Right kidney (tissue), 9 donors: ENCODE data around the gene IFNA4.
"Not testable (repeated sequence)": the region's sequence is repeated elsewhere in the genome, so short reads cannot be mapped to it uniquely, and the experiment has no call there.

Experiments
- DNase-seq: peaks from one replicate; pipeline ENCODE4 v3.0.0-alpha.2; 2016
- long read RNA-seq, 8 donors: transcript quantifications; one replicate each; lab custom pipeline, GENCODE V29; 2026

IFNA4 gene
- long read RNA-seq, donor 1, result 0 reads
- long read RNA-seq, donor 2, result 0 reads
- long read RNA-seq, donor 3, result 0 reads
- long read RNA-seq, donor 4, result 0 reads
- long read RNA-seq, donor 5, result 0 reads
- long read RNA-seq, donor 6, result 0 reads
- long read RNA-seq, donor 7, result 0 reads
- long read RNA-seq, donor 8, result 0 reads

DNA sequence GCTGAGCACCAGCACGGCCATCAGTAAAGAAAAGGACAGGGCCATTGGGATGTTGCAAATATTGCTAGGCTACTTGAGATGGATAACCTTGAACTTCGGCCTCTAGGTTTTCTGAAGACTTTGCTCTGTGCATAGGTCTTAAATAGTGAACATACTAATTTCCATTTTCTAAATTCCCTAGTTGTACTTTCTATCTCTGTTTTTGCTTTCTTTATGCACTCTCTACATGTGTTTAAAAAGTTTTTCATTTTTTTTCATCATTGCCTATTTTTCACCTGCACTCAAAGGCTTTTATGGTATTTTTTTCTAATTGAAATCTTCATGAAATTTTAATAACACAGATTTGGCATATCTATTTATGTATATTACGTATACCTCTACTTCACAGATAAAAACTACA is at the start of gene IFNA4:
Gene IFNA4, minus strand, starts transcription at position 101 of the 400 bp plus-strand sequence. Its CDS starts 56 bp downstream, at position 45.
- not testable (repeated sequence) for DNase-seq

DNA sequence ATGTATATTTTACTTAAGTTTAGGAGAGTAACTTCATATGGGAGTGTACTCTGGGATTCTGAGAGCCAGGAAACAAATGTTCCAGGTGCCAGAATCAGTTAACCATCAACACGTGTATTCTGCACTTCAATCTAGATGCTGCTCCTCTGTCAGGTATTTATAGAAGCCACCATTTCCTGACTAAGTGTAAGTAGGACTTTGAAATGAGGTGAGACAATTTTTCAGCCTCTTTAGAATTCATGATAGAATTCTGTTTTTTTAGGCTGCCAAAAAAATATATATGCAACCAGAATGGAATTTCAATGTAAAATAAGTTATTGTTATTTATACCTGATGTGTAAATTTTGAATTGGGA is 49.0 kb upstream of the IFNA4 start:
- DNase-seq, result not testable (repeated sequence)

DNA sequence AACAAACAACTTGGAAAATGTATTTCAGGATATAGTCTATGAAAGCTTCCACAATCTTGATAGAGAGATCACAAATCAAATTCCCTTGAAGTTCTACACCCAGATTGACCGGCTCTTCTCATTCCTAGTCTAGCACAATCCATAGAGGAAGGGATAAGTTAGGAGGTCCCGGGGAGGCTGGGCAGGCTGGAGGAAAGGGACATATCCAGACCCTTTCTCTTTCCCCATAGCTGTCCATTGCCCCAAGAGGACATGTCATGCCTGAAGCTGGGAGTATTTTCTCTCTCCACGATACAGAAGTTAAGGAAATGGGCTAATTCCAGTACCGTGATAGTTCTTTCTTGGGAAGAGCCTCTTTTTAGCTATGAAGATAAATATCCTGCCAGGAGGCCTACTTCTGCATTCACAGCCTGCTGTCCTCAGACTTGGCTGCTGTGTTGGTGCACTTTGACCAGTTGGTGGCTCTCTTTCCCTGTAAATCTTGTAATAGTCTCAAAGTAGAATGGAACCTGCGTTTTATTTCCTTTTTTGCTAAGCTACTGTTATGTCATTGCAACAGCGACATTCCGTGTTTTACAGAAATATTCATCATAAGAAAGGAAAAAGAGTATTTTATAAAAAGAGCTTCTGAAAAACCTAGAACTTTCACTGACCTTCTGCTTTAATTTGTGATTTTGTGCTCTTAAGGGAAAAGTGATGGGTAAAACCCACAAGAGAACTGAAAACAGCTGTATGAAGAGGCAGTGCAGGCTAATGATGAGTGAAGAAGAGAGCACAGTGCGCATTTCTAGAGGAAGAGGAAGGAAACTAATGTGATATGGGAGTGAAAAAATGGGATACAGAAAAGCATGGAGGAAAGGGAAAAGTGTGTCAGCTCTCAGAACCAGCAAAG is 48.3 kb upstream of the IFNA4 start:
- not testable (repeated sequence) for DNase-seq

DNA sequence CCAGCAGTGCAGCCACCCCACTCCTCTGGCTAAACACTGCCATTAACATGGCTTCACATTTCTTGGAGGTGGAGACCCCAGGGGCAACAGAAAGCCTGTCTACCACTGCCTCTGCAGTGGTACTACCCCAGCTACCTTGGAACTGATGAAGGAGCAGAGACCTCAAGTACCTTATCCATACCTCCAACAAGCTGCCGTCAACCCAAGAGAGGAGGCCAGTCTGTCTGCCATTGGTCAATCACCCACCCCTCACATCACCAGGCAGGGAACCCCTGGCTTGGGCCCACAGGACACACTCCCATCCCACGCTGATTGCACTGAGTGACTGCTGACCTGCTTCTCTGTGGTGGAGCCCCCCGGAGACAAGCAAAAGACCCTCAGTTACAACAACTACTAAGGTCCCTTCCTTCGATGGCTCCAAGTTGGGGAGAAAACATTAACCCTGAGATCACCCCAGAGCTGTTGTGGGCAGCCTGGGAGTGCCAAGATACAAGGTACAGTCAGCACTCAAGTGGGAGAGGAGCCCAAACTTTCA is 46.8 kb upstream of the IFNA4 start:
- DNase-seq, result no peak

DNA sequence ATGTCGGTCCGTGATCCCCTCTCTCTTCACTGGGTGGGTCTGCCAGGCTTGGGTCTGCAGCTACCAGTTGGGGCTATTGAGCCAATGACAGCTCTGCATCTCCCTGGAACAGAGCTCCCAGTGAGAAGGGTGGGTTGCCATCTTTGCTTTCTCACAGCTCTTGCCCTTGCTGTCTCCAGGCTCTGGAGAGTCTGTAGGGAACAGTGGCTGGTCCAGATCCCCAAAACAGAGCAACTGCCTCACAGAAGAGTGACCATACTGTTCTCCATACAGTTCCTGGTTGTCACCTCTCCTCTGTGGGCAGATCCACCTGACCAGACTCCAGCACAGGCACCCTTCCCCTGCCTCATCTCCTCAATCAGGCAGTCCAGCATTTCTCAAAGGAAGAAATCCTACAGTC is 45.9 kb upstream of the IFNA4 start:
- DNase-seq, result no peak

DNA sequence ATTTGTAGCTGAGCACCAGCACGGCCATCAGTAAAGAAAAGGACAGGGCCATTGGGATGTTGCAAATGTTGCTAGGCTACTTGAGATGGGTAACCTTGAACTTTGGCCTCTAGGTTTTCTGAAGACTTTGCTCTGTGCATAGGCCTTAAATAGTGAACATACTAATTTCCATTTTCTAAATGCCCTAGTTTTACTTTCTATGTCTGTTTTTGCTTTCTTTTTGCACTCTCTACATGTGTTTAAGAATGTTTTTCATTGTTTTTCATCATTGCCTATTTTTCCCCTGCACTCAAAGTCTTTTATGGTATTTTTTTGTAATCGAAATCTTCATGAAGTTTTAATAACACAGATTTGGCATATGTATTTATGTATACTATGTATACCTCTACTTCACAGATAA is 40.7 kb upstream of the IFNA4 start, which contains the start of gene IFNA17:
Gene IFNA17, minus strand, starts transcription at position 101 of the 400 bp plus-strand sequence. Its CDS starts 49 bp downstream, at position 52.
- DNase-seq, result no peak

DNA sequence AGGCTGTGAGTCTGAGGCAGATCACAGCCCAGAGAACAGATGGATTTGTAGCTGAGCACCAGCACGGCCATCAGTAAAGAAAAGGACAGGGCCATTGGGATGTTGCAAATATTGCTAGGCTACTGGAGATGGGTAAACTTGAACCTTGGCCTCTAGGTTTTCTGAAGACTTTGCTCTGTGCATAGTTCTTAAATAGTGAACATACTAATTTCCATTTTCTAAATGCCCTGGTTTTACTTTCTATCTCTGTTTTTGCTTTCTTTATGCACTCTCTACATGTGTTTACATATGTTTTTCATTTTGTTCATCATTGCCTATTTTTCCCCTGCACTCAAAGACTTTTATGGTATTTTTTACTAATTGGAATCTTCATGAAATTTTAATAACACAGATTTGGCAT is 29.8 kb upstream of the IFNA4 start, which contains the start of gene IFNA16:
Gene IFNA16, minus strand, starts transcription at position 101 of the 400 bp plus-strand sequence. Its CDS starts 6 bp downstream, at position 95.
- DNase-seq, result not testable (repeated sequence)

DNA sequence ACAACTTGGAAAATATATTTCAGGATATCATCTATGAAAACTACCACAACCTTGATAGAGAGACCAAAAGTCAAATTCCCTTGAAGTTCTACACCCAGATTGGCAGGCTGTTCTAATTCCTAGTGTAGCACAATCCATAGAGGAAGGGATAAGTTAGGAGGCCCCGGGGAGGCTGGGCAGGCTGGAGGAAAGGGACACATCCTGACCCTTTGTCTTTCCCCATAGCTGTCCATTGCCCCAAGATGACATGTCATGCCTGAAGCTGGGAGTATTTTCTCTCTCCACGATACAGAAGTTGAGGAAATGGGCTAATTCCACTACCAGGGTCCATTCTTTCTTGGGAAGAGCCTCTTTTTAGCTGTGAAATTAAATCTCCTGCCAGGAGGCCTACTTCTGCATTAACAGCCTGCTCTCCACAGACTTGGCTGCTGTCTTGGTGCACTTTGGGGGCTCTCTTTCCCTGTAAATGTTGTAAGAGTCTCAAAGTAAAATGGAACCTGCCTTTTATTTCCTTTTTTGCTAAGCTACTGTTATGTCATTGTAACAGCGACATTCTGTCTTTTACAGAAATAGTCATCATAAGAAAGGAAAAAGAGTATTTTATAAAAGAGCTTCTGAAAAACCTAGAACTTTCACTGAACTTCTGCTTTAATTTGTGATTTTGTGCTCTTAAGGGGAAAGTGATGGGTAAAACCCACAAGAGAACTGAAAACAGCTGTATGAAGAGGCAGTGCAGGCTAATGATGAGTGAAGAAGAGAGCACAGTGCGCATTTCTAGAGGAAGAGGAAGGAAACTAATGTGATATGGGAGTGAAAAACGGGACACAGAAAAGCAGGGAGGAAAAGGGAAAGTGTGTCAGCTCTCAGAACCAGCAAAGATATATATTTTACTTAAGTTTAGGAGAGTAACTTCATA is 26.3 kb upstream of the IFNA4 start:
- not testable (repeated sequence) for DNase-seq

DNA sequence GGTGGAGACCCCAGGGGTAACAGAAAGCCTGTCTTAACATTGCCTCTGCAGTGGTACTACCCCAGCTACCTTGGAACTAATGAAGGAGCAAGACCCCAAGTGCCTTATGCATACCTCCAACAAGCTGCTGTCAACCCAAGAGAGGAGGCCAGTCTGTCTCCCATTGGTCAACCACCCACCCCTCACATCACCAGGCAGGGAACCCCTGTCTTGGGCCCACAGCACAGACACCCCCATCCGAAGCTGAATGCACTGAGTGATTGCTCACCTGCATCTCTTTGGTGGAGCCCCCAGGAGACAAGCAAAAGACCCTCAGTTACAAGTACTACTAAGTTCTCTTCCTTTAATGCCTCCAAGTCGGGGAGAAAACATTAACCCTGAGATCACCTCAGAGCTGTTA is 24.8 kb upstream of the IFNA4 start:
- DNase-seq, result not testable (repeated sequence)

DNA sequence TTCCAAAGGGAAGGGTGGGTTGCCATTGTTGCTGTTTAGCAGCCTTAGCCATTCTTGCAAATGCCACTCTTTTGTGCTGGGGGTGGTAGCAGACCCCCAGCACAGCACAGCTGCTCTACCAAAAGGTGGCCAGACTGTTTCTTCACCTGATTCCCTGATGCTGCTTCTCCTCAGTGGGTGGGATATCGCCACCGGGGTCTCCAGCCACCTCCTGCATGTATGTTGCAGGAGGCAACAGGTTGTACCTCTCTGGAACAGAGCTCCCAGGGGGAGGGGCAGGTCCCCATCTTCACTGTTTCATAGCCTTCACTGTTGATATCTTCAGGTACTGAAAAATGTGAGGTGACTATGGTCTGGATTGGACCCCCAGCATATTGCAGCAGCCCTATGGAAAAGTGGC is 23.4 kb upstream of the IFNA4 start:
- not testable (repeated sequence) for DNase-seq

DNA sequence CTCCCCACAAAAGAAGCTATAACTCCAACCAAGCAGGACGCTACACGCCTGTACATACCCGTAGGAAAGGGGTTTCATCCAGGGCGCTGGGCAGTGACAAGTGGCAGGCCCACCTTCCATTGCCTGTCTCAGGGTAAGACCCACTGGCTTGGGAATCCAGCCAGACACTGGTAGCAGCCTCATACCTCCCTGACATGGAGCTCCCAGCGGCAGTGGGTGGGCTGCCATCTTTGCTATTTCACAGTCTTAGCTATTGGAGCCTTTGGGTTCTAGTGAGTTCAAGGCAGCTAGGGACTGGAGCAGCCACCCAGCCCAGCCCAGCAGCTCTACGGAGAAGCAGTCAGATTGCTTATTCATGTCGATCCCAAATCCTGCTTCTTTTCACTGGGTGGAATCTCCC is 22.9 kb upstream of the IFNA4 start:
- DNase-seq, result no peak

DNA sequence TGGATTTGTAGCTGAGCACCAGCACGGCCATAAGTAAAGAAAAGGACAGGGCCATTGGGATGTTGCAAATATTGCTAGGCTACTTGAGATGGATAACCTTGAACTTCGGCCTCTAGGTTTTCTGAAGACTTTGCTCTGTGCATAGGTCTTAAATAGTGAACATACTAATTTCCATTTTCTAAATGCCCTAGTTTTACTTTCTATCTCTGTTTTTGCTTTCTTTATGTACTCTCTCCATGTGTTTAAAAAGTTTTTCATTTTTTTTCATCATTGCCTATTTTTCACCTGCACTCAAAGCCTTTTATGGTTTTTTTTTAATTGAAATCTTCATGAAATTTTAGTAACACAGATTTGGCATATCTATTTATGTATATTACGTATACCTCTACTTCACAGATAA is 19.7 kb upstream of the IFNA4 start, which contains the start of gene IFNA10:
Gene IFNA10, minus strand, starts transcription at position 101 of the 400 bp plus-strand sequence. Its CDS starts 46 bp downstream, at position 55.
- DNase-seq, result not testable (repeated sequence)

DNA sequence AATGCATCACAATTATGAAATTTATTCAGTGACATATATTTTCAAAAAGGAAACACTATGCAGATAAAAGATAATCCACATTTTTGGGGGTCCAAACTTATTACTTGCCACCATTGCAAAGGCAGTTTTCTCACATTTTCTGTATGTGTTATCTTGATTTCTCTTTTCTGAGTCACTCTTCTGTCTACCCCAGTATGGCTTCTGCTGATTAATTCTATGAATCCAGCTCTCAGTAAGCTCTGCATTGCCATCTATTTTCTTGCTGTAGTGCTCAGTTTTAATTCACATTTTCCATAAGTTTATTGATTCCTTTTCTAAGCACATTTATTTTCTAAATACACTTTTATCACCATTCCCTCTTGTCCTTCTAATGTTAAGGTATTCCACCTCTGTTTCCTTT is 17.8 kb upstream of the IFNA4 start:
- DNase-seq, result no peak

DNA sequence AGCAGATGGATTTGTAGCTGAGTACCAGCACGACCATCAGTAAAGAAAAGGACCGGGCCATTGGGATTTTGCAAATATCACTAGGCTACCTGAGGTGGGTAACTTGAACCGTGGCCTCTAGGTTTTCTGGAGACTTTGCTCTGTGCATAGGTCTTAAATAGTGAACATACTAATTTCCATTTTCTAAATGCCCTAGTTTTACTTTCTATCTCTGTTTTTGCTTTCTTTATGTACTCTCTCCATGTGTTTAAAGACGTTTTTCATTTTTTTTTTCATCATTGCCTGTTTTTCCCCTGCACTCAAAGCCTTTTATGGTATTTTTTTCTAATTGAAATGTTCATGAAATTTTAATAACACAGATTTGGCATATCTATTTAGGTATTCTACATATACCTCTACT is 14.7 kb upstream of the IFNA4 start, which contains the start of gene IFNA7:
Gene IFNA7, minus strand, starts transcription at position 101 of the 400 bp plus-strand sequence. Its CDS starts 40 bp downstream, at position 61.
- DNase-seq, result not testable (repeated sequence)

DNA sequence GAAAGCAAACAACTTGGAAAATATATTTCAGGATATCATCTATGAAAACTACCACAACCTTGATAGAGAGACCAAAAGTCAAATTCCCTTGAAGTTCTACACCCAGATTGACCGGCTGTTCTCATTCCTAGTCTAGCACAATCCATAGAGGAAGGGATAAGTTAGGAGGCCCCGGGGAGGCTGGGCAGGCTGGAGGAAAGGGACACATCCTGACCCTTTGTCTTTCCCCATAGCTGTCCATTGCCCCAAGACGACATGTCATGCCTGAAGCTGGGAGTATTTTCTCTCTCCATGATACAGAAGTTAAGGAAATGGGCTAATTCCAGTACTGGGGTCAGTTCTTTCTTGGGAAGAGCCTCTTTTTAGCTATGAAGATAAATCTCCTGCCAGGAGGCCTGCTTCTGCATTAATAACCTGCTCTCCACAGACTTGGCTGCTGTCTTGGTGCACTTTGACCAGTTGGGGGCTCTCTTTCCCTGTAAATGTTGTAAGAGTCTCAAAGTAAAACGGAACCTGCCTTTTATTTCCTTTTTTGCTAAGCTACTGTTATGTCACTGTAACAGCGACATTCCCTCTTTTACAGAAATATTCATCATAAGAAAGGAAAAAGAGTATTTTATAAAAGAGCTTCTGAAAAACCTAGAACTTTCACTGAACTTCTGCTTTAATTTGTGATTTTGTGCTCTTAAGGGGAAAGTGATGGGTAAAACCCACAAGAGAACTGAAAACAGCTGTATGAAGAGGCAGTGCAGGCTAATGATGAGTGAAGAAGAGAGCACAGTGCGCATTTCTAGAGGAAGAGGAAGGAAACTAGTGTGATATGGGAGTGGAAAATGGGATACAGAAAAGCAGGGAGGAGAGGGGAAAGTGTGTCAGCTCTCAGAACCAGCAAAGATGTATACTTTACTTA is 7.7 kb upstream of the IFNA4 start:
- DNase-seq, result peak; percentile 2

DNA sequence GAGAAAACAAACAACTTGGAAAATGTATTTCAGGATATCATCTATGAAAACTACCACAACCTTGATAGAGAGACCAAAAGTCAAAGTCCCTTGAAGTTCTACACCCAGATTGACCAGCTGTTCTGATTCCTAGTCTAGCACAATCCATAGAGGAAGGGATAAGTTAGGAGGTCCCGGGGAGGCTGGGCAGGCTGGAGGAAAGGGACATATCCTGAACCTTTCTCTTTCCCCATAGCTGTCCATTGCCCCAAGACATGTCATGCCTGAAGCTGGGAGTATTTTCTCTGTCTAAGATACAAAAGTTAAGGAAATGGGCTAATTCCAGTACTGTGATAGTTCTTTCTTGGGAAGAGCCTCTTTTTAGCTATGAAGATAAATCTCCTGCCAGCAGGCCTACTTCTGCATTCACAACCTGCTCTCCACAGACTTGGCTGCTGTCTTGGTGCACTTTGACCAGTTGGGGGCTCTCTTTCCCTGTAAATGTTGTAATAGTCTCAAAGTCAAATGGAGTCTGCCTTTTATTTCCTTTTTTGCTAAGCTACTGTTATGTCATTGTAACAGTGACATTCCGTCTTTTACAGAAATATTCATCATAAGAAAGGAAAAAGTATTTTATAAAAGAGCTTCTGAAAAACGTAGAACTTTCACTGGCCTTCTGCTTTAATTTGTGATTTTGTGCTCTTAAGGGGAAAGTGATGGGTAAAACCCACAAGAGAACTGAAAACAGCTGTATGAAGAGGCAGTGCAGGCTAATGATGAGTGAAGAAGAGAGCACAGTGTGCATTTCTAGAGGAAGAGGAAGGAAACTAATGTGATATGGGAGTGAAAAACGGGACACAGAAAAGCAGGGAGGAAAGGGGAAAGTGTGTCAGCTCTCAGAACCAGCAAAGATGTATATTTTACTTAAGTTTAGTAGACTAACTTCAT is 4.3 kb downstream of the IFNA4 start:
- DNase-seq, result not testable (repeated sequence)

DNA sequence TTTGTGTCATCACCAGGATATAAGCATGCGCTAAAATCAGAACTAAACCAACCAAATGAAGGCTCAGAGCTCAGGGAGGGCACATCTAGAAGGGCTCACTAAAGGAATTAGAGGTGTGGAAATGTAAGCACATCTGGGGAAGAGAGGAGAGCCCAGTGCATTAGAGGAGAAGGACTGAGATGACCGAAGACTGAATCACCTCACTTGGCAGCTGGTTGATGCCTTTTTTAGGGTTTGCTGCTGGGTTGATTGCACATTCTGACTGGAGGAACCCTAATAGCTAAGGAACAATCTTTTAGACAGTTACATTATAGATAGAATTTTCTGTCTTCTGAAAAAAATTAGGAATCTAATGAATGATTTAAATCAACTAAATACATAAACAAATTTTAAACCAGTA is 12.7 kb downstream of the IFNA4 start:
- DNase-seq, result no peak

DNA sequence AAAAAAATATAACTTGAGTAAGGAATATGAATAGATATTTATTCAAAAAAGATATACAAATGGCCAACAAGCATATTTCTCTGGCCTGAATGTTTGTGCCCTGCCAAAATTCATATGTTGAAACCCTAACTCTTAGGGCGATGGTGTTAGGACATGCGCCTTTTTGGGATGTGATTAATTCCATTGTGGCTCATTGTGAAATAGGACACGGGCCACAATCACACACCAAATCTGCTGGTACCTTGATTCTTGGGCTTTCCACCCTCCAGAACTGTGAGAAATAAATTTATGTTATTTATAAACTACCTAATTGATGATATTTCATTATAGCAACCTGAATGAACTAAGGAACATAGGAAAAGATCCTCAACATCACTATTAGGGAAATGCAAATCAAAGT is 15.2 kb downstream of the IFNA4 start:
- no peak for DNase-seq

DNA sequence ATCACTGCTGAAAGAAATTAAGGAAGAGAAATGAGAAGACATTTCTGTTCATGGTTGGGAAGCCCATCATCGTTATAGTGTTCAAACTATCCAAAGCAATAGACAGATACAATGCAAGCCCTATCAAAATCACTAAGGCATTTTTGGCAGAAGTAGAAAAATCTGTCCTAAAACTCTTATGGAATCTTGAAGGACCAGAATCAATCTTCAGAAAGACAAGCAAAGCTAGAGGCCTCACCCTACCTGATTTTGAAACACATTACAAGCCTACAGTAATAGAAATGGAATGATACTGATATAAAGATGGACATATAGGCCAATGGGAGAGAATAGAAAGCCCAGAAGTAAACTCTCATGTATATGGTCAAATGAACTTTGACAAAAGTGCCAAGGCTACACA is 16.0 kb downstream of the IFNA4 start:
- DNase-seq, result no peak

DNA sequence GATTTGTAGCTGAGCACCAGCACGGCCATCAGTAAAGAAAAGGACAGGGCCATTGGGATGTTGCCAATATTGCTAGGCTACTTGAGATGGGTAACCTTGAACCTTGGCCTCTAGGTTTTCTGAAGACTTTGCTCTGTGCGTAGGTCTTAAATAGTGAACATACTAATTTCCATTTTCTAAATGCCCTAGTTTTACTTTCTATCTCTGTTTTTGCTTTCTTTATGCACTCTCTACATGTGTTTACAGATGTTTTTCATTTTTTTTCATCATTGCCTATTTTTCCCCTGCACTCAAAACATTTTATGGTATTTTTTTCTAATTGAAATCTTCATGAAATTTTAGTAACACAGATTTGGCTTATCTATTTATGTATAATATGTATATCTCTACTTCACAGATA is 20.8 kb downstream of the IFNA4 start, which contains the start of gene IFNA21:
Gene IFNA21, minus strand, starts transcription at position 101 of the 400 bp plus-strand sequence. Its CDS starts 48 bp downstream, at position 53.
- not testable (repeated sequence) for DNase-seq
